ENCODE measurements around the gene MINK1. TPM values are rescaled to one million over a fixed set of nuclear protein-coding genes. Genes with fewer than 3 reads are reported as not detected.

Gene MINK1
- total RNA-seq, 3 donors from 2014 or later (not counting 1 experiment from before 2014, with no cell fraction given), result 103 to 122 (median 110) TPM

DNA sequence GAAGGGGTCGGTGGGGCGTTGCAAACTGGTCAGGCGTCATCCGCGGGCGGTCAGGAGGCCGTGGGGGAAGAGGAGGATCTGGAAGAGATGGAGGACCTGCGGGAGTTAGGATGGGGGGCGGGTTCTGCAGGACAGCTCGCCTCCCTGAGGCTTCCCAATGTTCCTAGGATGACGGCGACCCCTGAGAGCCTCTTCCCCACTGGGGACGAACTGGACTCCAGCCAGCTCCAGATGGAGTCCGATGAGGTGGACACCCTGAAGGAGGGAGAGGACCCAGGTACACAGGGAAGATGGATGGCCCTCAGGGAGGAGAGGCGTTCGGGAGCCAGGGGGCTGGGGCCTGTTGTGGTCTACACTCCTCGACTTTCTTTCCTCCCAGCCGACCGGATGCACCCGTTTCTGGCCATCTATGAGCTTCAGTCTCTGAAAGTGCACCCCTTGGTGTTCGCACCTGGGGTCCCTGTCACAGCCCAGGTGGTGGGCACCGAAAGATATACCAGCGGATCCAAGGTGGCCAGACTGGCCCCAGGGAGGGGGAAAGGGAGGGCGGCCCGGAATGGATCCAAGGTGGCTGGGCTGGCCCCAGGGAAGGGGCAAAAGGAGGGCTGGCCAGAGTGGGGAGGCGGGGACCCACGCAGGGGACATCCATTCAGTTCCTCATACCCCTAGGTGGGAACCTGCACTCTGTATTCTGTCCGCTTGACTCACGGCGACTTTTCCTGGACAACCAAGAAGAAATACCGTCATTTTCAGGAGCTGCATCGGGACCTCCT, 25.3 kb upstream of the MINK1 start:
- no peaks in the 10 kb centered on the region for H3K27me3 ChIP-seq (ENCODE audit: control insufficient read depth, insufficient read depth, low read length)
- H3K36me3 ChIP-seq (ENCODE audit: control insufficient read depth, insufficient read depth, low read length), result no peaks in the 10 kb centered on the region
- no peak overlapping the region for H3K27ac ChIP-seq (ENCODE audit: low read length)
- ATAC-seq (no peak), DNase-seq (no peak)
- H3K4me1 ChIP-seq (ENCODE audit: control insufficient read depth, insufficient read depth, low read length), result peaks cover 10% of the 10 kb centered on the region
- H3K4me3 ChIP-seq (ENCODE audit: low read length), result no peak overlapping the region
- peak overlapping the region; percentile 85 for H3K4me3 Mint-ChIP-seq
- H3K27ac Mint-ChIP-seq, result peak overlapping the region in 1 of 2 donors; percentile 3
- intact Hi-C loops (cut with micrococcal nuclease), result loop anchor here (2.0 kb wide), 1 partner anchor 17 kb away; no protein-coding TSS in a partner anchor
- WGBS (ENCODE audit: insufficient coverage), result 48% methylated on average over 32 of the region's 32 CpGs
- no peaks in the 10 kb centered on the region for H3K9me3 Mint-ChIP-seq
- no peaks in the 10 kb centered on the region for H3K36me3 Mint-ChIP-seq
- TF ChIP-seq, protein P1, sequence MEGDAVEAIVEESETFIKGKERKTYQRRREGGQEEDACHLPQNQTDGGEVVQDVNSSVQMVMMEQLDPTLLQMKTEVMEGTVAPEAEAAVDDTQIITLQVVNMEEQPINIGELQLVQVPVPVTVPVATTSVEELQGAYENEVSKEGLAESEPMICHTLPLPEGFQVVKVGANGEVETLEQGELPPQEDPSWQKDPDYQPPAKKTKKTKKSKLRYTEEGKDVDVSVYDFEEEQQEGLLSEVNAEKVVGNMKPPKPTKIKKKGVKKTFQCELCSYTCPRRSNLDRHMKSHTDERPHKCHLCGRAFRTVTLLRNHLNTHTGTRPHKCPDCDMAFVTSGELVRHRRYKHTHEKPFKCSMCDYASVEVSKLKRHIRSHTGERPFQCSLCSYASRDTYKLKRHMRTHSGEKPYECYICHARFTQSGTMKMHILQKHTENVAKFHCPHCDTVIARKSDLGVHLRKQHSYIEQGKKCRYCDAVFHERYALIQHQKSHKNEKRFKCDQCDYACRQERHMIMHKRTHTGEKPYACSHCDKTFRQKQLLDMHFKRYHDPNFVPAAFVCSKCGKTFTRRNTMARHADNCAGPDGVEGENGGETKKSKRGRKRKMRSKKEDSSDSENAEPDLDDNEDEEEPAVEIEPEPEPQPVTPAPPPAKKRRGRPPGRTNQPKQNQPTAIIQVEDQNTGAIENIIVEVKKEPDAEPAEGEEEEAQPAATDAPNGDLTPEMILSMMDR (IDR thresholded peaks at IDR 0.05), result no peak
- no peaks in the 10 kb centered on the region for H3K9me3 ChIP-seq (ENCODE audit: control insufficient read depth, insufficient read depth, low read length)
- peaks cover 5 to 6% of the 10 kb centered on the region in 2 donors for H3K4me1 Mint-ChIP-seq
- H3K27me3 Mint-ChIP-seq (ENCODE audit: low read depth in 2 of 2), result no peaks in the 10 kb centered on the region

DNA sequence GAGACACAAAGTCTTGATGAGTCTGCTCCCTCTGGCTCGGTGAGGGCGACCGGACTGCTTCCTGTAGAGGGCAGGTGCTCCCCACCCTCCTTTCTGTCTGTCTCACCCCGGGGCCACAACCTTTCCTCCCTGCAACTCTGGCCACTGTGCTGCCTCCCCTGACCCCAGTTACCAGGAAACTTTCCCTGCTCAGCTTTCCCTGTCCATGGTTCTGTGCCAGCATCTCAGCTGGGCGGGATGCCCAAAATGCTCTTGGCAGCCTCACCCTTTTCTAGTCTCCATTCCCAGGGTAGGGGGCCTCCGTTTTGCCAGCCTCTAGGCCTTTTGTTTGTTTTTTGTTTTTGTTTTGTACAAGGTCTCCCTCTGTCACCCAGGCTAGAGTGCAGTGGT, 24.8 kb upstream of the MINK1 start:
- H3K4me1 ChIP-seq (ENCODE audit: control insufficient read depth, insufficient read depth, low read length), result peaks cover 10% of the 10 kb centered on the region
- peak overlapping the region in 1 of 2 donors; percentile 3 for H3K27ac Mint-ChIP-seq
- DNase-seq, result no peak

DNA sequence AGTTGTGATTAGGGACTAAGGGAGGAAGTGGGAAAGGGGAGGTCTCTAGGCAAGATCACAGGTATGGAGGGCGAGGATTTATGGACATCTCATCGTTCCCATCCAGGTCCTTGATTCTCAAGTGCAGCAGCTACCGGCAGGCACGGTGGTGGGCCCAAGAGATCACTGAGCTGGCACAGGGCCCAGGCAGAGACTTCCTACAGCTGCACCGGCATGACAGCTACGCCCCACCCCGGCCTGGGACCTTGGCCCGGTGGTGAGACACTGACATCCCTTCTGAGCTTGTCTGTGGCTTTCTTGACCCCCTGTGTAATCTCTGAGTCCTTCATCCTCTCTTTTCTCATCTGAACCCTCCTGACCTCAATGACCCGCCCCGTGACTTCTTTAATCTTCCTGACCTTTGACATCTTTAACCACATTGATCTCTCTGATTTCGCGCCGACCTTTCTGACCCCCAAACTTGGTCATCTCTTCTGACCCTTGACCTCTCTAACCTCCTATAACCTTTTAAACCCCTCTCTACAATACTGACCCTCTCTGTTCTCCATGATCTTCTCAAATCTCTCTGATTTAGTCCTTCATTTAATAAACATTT, 22.3 kb upstream of the MINK1 start:
- Histone ChIP-seq H3K4me1 (ENCODE audit: control insufficient read depth, insufficient read depth, low read length) (peaks cover 10% of the 10 kb centered on the region), H3K36me3 (ENCODE audit: control insufficient read depth, insufficient read depth, low read length) (no peaks in the 10 kb centered on the region), H3K4me3 (ENCODE audit: low read length) (no peak overlapping the region), H3K27me3 (ENCODE audit: control insufficient read depth, insufficient read depth, low read length) (no peaks in the 10 kb centered on the region), H3K9me3 (ENCODE audit: control insufficient read depth, insufficient read depth, low read length) (no peaks in the 10 kb centered on the region), H3K27ac (ENCODE audit: low read length) (no peak overlapping the region)
- intact Hi-C loops (cut with micrococcal nuclease), result no loop called here
- no peaks in the 10 kb centered on the region for H3K9me3 Mint-ChIP-seq
- DNase-seq (no peak), ATAC-seq (no peak)
- H3K4me1 Mint-ChIP-seq, result peaks cover 5 to 6% of the 10 kb centered on the region in 2 donors
- no peak overlapping the region for H3K27ac Mint-ChIP-seq
- peak overlapping the region; percentile 37 for H3K4me3 Mint-ChIP-seq
- WGBS (ENCODE audit: insufficient coverage), result 68% methylated on average over 13 of the region's 13 CpGs
- no peaks in the 10 kb centered on the region for H3K27me3 Mint-ChIP-seq (ENCODE audit: low read depth in 2 of 2)
- H3K36me3 Mint-ChIP-seq, result no peaks in the 10 kb centered on the region
- TF ChIP-seq, protein P1 (IDR thresholded peaks at IDR 0.05), result no peak

More for the DNA sequence above, 24.8 kb upstream of the MINK1 start:
- intact Hi-C loops (cut with micrococcal nuclease), result no loop called here
- Mint-ChIP-seq H3K9me3 (no peaks in the 10 kb centered on the region), H3K36me3 (no peaks in the 10 kb centered on the region), H3K4me3 (peak overlapping the region; percentile 85), H3K4me1 (peaks cover 5 to 6% of the 10 kb centered on the region in 2 donors), H3K27me3 (ENCODE audit: low read depth in 2 of 2) (no peaks in the 10 kb centered on the region)
- Histone ChIP-seq H3K9me3 (ENCODE audit: control insufficient read depth, insufficient read depth, low read length) (no peaks in the 10 kb centered on the region), H3K27me3 (ENCODE audit: control insufficient read depth, insufficient read depth, low read length) (no peaks in the 10 kb centered on the region), H3K36me3 (ENCODE audit: control insufficient read depth, insufficient read depth, low read length) (no peaks in the 10 kb centered on the region), H3K4me3 (ENCODE audit: low read length) (no peak overlapping the region), H3K27ac (ENCODE audit: low read length) (no peak overlapping the region)
- TF ChIP-seq, protein P1 (IDR thresholded peaks at IDR 0.05), result no peak
- ATAC-seq, result no peak
- WGBS (ENCODE audit: insufficient coverage), result 80% methylated on average over 5 of the region's 6 CpGs
